Skeletal muscle satellite cell (primary cell): ENCODE results near the gene C1QL1. TPM values are rescaled to one million over a fixed set of nuclear protein-coding genes. Genes with fewer than 3 reads are reported as not detected.

Experiments used
- H3K27me3 ChIP-seq: 2 replicates; pipeline ENCODE4 v1.7.0; 2013; ENCODE audit warnings: low read length; ENCODE audit not compliant: control insufficient read depth, insufficient read depth
- H3K36me3 ChIP-seq: 2 replicates; pipeline ENCODE4 v1.7.0; 2013; ENCODE audit warnings: mild to moderate bottlenecking, control low read depth, low read length; ENCODE audit not compliant: insufficient read depth
- H3K4me1 ChIP-seq: 2 replicates; pipeline ENCODE4 v1.7.0; 2013; ENCODE audit warnings: low read length; ENCODE audit not compliant: control insufficient read depth, insufficient read depth
- H3K4me2 ChIP-seq: 2 replicates; pipeline ENCODE4 v1.7.0; 2013; ENCODE audit warnings: mild to moderate bottlenecking, low read length
- H3K4me3 ChIP-seq: 2 replicates; pipeline ENCODE4 v1.7.0; 2013; ENCODE audit warnings: low read length
- H3K9ac ChIP-seq: 2 replicates; pipeline ENCODE4 v1.7.0; 2013; ENCODE audit warnings: mild to moderate bottlenecking, low read depth, low read length, moderate library complexity
- H3K9me3 ChIP-seq: replicated peaks from 2 replicates; pipeline ENCODE4 v1.7.0; 2013; ENCODE audit warnings: mild to moderate bottlenecking, control low read depth, low read length
- total RNA-seq: library from RNA; depleted of rRNA; stranded (reverse); fragments of >200 nt; gene quantifications from 2 replicates; pipeline ENCODE4 v1.2.3, GENCODE V29; 2012; rRNA removed

The C1QL1 gene
- not detected in 2 replicates for total RNA-seq

DNA sequence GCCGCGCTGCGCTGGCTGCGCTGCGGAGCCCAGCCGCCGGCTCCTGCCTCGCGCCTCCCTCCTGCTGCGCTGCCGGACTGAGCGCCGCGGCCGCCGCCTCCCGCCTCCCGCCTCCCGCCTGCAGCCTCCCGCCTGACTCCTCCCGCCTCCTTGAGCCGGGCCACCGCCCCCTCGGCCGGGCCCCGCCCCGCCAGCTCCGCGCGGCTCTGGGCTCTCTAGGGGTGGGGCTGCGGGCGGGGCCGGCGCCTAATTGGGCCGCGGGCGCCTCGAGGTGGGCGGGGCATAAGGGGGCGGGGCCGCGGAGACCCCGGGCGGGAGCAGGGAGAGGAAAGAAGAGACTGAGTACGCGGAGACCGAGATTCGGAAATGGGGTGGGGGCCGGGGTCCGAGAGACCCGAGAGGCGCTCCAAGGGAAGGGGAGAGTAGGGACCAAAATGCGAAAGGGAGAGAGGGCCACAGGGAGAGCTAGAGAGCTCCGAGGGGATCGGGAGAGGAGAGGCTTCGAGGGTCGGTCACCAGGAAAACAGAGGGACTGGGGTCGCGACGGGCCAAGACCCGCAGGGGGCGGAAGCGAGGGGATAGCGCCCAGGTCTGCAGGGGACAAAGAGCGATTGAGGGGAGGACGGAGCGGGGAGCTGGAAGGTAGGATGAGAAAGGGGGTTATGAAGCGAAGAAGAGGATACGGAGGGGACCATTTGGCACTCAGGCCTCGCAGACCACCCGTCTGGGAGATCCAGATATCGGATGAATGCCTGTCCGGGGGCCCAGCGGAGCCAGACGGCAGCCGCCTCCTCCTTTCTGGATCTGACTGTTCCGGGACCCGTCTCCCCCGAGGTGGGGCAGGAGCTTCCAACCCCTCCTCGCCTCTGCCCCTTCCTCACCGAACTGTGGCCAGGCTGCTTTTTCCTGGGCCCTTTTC is at the start of gene C1QL1:
TSS of gene C1QL1 (minus strand) at position 79 of the 919 bp plus-strand sequence. CDS start 255 bp downstream, outside the sequence.
- Histone ChIP-seq H3K9me3 (no peaks in the 10 kb centered on the region), H3K4me1 (peaks cover 43% of the 10 kb centered on the region), H3K4me2 (peak within 1 kb of the TSS; percentile 89), H3K27me3 (peaks cover 23% of the 10 kb centered on the region), H3K36me3 (no peaks in the 10 kb centered on the region), H3K4me3 (peak within 1 kb of the TSS; percentile 66), H3K9ac (peak within 1 kb of the TSS; percentile 28)

GRCh38 chr17:45016823-45017222 is 48.7 kb upstream of the C1QL1 start:
- Histone ChIP-seq H3K4me3 (no peak overlapping the region), H3K27me3 (no peaks in the 10 kb centered on the region), H3K4me1 (peaks cover 30% of the 10 kb centered on the region), H3K36me3 (no peaks in the 10 kb centered on the region), H3K4me2 (no peak overlapping the region), H3K9ac (no peak overlapping the region), H3K9me3 (no peaks in the 10 kb centered on the region)

DNA sequence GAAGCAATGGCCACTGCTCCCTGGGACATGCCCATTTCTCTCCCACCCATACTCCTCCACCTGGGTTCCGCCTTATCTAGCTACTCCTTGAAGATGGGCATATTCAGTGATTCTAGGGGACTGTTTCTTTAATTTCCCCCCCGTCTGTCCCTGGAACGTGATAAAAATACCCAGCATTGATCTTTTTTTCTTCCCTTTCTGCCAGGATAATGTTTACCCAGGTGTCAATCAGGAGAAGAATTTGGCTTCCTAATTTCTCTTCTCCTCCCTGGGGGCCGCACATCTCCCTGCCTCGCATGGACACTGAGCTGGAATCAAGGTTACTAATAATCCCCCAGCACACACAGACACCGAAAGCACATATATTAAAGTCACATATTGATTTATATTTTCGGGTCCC is 48.1 kb upstream of the C1QL1 start:
- Histone ChIP-seq H3K9me3 (no peaks in the 10 kb centered on the region), H3K27me3 (no peaks in the 10 kb centered on the region), H3K9ac (no peak overlapping the region), H3K4me2 (no peak overlapping the region), H3K4me1 (peaks cover 24% of the 10 kb centered on the region), H3K36me3 (no peaks in the 10 kb centered on the region), H3K4me3 (no peak overlapping the region)

DNA sequence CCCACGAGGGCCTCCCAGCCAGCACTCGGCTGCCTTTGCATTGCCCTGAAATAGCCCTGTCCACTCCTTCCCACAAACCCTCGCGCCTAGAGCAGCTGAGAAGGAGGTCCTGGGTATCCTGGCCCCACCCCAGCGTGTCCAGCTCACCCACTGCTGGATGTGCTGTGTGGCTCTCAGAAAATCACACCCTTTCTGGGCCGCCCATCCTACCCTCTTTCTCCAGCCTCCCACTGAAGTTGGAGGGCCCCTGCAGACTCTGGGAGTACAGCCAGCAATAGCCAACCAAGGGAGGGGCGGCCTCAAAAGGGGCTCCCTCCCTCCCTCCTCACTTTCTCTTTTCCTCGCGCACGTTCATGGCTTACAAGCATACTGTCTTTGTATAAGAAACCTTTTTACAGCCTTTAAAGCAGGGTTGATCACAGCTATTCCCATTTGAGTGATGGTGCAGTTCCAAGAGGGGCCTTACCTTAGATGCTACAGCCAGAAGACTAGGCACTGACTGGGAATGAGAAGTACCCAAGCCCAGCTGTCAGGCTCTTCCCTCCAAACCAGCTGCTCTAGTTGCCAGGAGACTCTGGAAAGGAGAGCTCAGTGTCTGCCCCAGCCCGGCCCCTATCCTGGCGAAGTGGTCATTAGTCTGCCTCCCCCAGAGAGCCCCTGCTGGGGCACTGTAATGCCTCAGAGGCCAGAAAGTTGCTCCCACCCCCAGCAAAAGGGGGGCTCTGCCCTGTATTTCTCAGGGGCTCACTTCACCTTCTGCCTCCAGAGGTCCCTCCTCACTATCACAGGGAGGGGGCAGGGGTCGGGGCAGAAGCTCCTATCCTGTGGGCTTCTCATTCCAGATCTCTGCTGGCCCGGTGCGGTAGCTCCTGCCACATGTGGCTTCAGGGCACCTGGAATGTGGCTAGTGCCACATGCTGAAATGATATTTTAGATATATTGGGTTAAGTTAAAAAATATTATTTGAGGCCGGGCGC is 45.2 kb upstream of the C1QL1 start:
- Histone ChIP-seq H3K4me1 (peaks cover 13% of the 10 kb centered on the region), H3K9me3 (no peaks in the 10 kb centered on the region), H3K27me3 (no peaks in the 10 kb centered on the region), H3K36me3 (no peaks in the 10 kb centered on the region), H3K4me2 (peak overlapping the region; percentile 32), H3K4me3 (no peak overlapping the region), H3K9ac (no peak overlapping the region)

- Histone ChIP-seq H3K9me3 (no peaks in the 10 kb centered on the region), H3K9ac (no peak overlapping the region), H3K36me3 (no peaks in the 10 kb centered on the region), H3K4me2 (no peak overlapping the region), H3K27me3 (no peaks in the 10 kb centered on the region), H3K4me3 (no peak overlapping the region), H3K4me1 (peaks cover 11% of the 10 kb centered on the region)
Measured at GRCh38 chr17:45011767-45012166, 43.7 kb upstream of the C1QL1 start.

DNA sequence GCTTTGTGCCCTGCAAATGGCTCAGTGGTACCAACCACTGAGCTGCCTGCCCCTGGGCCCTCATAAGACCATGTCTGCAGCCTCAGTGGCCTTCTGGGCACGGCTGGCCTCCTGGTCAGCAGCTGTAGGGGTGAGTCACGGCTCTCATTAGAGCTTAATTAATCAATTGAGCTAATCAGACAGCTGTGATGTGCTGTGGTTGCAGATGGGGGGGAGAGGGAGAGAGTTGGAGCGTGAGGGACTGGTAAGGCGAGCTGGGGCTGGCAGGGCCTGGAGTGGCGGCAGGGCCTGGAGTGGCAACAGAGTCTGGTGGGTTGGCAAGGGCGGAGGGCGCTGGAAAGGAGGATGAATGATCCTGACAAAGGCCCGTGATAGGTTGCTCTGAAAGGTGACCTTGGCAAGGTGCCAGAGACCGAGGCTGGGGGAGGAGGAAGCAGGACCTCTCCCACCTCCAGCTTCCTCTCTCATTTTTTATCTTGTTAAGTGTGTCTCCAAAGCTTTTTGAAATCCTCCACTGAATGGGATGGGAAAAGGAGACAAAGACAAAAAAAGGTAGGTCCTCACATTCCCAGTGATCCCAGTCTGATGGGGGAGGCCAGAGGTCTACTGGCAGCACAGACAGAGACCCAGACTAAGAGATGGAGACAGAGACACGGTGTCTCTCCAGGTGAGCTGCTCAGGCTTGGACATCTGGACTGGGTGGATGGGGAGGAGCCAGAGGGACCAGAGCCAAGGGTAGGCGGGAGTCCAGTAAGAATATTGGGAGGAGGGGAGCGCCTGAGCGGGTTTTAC is 41.8 kb upstream of the C1QL1 start:
- Histone ChIP-seq H3K9me3 (no peaks in the 10 kb centered on the region), H3K4me3 (no peak overlapping the region), H3K4me2 (no peak overlapping the region), H3K36me3 (no peaks in the 10 kb centered on the region), H3K27me3 (peaks cover 9% of the 10 kb centered on the region), H3K9ac (no peak overlapping the region), H3K4me1 (peaks cover 11% of the 10 kb centered on the region)

DNA sequence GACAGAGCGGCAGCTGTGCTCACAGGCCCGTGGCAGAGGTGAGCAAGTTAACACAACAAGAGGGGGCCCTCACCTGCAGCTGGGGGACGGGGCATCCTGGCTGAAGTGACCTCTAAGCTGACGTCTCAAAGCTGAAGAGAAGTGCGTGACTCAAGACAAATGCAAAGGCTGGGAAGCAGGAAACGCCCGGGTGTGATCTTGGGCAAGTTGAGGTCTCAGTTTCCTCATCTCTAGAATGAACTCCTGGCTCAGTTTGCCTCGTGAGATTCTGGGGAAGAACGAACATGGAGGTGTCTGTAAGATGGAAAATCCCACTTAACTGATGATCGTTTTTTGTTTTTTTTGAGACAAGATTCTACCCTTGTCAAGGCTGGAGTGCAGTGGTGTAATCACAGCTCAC is 40.1 kb upstream of the C1QL1 start:
- peaks cover 13% of the 10 kb centered on the region for H3K27me3 ChIP-seq

GRCh38 chr17:45006927-45007461 is 38.9 kb upstream of the C1QL1 start:
- Histone ChIP-seq H3K9me3 (no peaks in the 10 kb centered on the region), H3K27me3 (peaks cover 13% of the 10 kb centered on the region), H3K4me2 (no peak overlapping the region), H3K9ac (no peak overlapping the region), H3K4me1 (no peaks in the 10 kb centered on the region), H3K36me3 (no peaks in the 10 kb centered on the region), H3K4me3 (no peak overlapping the region)

More for the DNA sequence above, 40.1 kb upstream of the C1QL1 start:
- Histone ChIP-seq H3K36me3 (no peaks in the 10 kb centered on the region), H3K9ac (no peak overlapping the region), H3K9me3 (no peaks in the 10 kb centered on the region), H3K4me3 (no peak overlapping the region), H3K4me2 (no peak overlapping the region), H3K4me1 (peaks cover 9% of the 10 kb centered on the region)

DNA sequence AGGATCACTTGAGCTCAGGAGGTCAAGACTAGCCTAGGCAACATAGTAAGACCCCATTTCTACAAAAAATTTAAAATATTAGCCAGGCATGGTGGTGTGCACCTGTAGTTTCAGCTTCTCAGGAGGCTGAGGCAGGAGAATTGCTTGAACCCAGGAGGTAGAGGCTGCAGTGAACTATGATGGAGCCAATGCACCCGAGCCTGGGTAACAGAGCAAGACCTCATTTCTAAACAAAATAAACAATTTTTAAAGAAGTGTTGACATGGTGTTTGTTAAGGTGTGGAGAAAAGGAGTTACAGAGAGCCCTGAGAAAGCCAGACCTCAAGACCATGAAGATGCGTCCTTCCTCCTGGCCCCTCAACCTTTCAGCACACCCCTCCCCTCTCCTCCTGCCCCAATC is 37.6 kb upstream of the C1QL1 start:
- no peak overlapping the region for H3K4me3 ChIP-seq
- peaks cover 13% of the 10 kb centered on the region for H3K27me3 ChIP-seq
- no peaks in the 10 kb centered on the region for H3K36me3 ChIP-seq
- no peaks in the 10 kb centered on the region for H3K4me1 ChIP-seq
- no peaks in the 10 kb centered on the region for H3K9me3 ChIP-seq
- no peak overlapping the region for H3K9ac ChIP-seq
- no peak overlapping the region for H3K4me2 ChIP-seq

DNA sequence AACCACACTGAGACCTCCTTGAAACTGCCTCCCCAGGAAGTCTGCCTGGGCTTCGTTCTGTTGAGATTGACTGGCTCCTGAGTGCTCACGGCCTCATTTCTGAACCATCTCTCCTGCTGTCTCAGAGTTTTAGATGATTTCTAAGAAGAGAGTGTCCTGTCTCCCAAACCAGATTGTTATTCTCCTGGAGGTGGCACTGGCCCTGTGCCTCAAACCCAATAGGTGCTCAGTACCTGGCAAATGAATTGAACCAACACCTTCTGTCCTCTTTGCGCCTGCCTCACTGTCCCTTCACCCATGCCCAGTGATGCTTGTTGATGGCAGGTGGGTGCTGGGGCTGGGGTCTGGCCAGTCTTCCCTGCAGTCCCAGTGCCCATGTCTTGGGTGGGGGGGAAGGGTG is 36.3 kb upstream of the C1QL1 start:
- Histone ChIP-seq H3K9me3 (no peaks in the 10 kb centered on the region), H3K36me3 (no peaks in the 10 kb centered on the region), H3K4me3 (no peak overlapping the region), H3K27me3 (peaks cover 16% of the 10 kb centered on the region), H3K9ac (no peak overlapping the region), H3K4me2 (no peak overlapping the region), H3K4me1 (no peaks in the 10 kb centered on the region)
